Bronchial epithelial cell (primary cell): ENCODE results near the gene PFDN2. TPM values are rescaled to one million over a fixed set of nuclear protein-coding genes. Genes with fewer than 3 reads are reported as not detected.

Experiments
- DNase-seq: peaks from one replicate; pipeline ENCODE4 v3.0.0-alpha.2; 2010; ENCODE audit warnings: low read depth
- FAIRE-seq: peaks from 2 replicates; lab custom pipeline; 2011; peaks lifted over from hg19 to GRCh38; lab: Jason Lieb, UNC
- H3K27me3 ChIP-seq: 2 replicates; pipeline ENCODE4 v1.5.1; 2011; ENCODE audit warnings: low read length; ENCODE audit not compliant: control insufficient read depth, insufficient read depth
- H3K36me3 ChIP-seq: 2 replicates; pipeline ENCODE4 v1.5.1; 2011; ENCODE audit warnings: low read length; ENCODE audit not compliant: control insufficient read depth, insufficient read depth
- H3K4me3 ChIP-seq: 2 replicates; pipeline ENCODE4 v1.5.1; 2011; ENCODE audit warnings: mild to moderate bottlenecking, low read depth, low read length, control low read depth
- CTCF ChIP-seq: IDR thresholded peaks from 2 replicates; pipeline ENCODE4 v1.5.1; 2011; ENCODE audit warnings: mild to moderate bottlenecking, moderate library complexity, low read length, control low read depth, inconsistent platforms; ENCODE audit not compliant: insufficient read depth, severe bottlenecking
- total RNA-seq: library from RNA; depleted of rRNA; stranded (reverse); fragments of >200 nt; gene quantifications from 2 replicates; pipeline ENCODE4 v1.2.1, GENCODE V29; 2014

The PFDN2 gene
- 204 and 224 TPM in 2 replicates for total RNA-seq

- H3K36me3 ChIP-seq: peaks cover 17% of the 10 kb centered on the region
- TF ChIP-seq CTCF: no peak
- H3K4me3 ChIP-seq: peak within 1 kb of the TSS; percentile 97
- DNase-seq (peak; percentile 76), FAIRE-seq (no peak)
- H3K27me3 ChIP-seq: no peaks in the 10 kb centered on the region
Observed at GRCh38 chr1:161117759-161118581, at the start of gene PFDN2, which contains the start of gene NIT1. PFDN2 (minus strand) TSS chr1:161118037; CDS start chr1:161118026, 11 bp downstream. NIT1 (plus strand) TSS chr1:161118105; CDS start chr1:161118177, 72 bp downstream.

- Histone ChIP-seq H3K36me3 (peaks cover 15% of the 10 kb centered on the region), H3K27me3 (no peaks in the 10 kb centered on the region), H3K4me3 (peak overlapping the region; percentile 60)
- TF ChIP-seq CTCF: no peak
- FAIRE-seq (no peak), DNase-seq (no peak)
Observed at GRCh38 chr1:161166669-161167548, 49.1 kb upstream of the PFDN2 start.

GRCh38 chr1:161165742-161166668 is 48.2 kb upstream of the PFDN2 start, which contains the start of gene PPOX:
PPOX (plus strand) TSS chr1:161166426; CDS start chr1:161166848, 422 bp downstream.
- H3K36me3 ChIP-seq: peaks cover 14% of the 10 kb centered on the region
- FAIRE-seq: peak; percentile 81
- H3K4me3 ChIP-seq: peak within 1 kb of the TSS; percentile 60
- TF ChIP-seq CTCF: peak; percentile 46
- DNase-seq: peak; percentile 98
- H3K27me3 ChIP-seq: no peaks in the 10 kb centered on the region

- Histone ChIP-seq H3K36me3 (peaks cover 15% of the 10 kb centered on the region), H3K4me3 (peak overlapping the region; percentile 60), H3K27me3 (no peaks in the 10 kb centered on the region)
- FAIRE-seq (no peak), DNase-seq (no peak)
- no peak for TF ChIP-seq CTCF
Observed at GRCh38 chr1:161164901-161165610, 47.2 kb upstream of the PFDN2 start.

- FAIRE-seq (no peak), DNase-seq (no peak)
- peaks cover 15% of the 10 kb centered on the region for H3K36me3 ChIP-seq
- H3K4me3 ChIP-seq: no peak overlapping the region
- no peak for TF ChIP-seq CTCF
- H3K27me3 ChIP-seq: no peaks in the 10 kb centered on the region
Observed at GRCh38 chr1:161163793-161164192, 46.0 kb upstream of the PFDN2 start.
